HG03108 (cell line): ENCODE results near the gene TTC7B.

Source experiments
- ATAC-seq: cut with Tn5 transposase; IDR thresholded peaks from one replicate; pipeline ENCODE4 v1.9.1; 2021; ENCODE audit warnings: moderate library complexity; ENCODE audit not compliant: unreplicated experiment

The TTC7B gene

DNA sequence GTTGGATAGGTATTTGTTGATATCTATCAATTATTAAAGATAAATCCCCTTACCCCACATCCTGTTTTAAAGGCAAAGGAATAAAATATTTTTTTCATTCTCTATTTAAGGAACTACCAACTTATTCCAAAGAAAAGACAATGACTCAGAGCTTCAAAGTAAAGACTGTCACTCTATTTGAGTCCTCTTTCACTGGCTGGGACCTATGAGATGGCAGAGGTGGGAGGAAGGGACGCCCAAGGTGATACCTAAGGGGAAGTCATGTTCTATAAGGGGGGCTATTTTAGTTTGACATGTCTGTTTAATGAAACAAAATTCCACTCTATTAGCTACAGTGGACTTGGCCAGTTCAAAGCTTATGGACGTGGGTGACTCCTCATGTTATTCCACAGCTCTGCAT, 209.8 kb downstream of the TTC7B start:
- no peak for ATAC-seq

DNA sequence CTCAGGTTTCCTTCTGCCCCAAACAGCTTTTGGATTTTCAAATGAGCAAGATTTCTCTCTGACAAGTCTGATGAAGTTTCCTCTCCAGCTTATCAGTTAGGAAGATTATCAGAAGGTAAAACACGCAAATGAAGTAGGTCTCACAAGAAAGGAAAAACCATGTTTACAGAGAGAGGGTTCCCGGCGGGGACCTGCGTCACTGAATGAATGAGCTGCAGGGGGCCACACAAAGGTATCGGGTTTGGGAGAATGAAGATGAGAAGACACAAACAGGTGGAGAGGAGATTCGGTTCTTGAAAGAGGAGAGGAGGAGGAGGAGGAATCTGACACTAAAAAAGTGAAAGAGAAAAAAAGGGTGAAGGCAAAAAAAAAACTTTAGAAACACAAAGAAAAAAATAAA, 210.8 kb downstream of the TTC7B start:
- ATAC-seq, result no peak

DNA sequence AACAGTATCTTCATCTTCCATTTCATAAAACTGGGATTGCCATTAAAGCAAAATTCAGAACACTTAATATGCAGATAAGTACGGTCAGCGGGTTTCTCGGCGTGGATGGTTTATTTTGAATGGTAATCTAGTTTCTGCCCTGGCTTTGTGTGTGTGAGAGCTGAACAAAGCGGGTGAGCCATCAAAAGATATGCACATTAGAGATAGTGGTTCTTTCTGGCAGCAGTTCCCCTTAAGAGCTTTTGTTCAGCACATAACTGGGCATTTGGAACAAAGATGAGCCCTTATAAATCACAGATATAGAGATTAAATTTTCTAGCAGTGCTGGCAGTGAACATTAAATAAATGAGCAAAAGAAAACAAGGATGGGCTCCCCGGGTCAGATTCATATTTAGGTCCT, 211.9 kb downstream of the TTC7B start:
- ATAC-seq, result no peak

DNA sequence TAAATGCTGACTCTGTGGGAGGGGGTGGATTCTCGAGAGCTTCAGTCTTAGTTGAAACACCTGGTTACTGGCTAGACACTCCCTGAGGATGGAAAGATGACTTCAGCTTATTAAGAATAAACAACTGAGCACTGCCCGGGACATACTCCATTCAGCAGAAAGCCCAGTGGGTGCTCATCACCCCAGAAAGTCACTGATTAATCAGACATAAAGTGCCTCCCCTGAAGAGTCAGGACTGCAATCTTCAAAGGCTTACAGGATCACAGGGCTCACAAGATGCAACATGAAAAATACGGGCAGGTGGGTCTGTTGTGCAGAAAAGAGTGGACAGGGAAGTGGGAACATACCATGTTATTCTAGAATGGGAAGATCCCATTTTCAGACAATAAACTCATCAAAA, 212.4 kb downstream of the TTC7B start:
- no peak for ATAC-seq

DNA sequence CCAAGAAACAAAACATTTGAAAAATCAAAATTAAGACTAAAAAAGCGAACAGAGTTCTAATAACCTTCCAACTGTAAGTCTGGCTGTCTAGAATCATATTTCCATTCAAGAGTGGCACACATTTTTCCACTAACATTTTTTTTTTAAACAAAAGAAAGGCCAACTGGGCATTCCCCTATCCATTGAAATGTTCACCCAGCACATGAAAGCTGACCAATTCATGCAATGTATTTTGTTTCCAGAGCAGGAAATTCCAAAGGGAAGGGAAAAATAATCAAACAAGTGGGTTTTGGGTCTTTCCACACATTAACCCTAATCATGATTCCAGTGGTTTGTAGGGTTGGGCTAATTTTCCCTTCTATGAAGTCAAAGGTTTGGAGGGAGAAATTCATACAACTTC, 212.9 kb downstream of the TTC7B start:
- ATAC-seq, result no peak

DNA sequence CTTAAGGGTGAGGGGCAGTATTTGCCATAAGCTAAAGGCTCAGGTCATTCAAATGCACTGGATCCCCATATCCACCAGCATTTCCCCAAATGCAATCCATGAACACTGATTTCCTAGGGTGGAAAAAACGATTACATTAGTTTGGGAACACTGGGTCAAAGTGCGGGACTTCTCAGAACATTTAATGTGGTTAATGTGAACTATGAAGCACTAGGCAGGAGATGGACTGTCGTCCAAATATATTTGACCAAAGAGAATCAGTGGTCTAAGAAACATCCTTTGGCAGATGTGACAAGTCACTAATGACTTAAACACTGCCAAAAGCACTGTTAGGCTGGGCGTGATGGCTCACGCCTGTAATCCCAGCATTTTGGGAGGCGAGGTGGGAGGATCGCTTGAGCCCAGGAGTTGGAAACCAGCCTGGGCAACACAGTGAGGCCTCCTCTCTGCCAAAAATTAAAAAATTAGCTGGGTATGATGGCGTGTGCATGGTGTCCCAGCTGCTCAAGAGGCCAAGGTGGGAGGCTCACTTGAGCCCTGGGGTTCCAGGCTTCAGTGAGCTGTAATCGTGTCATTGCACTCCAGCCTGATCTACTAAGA, 214.0 kb downstream of the TTC7B start:
- no peak for ATAC-seq

DNA sequence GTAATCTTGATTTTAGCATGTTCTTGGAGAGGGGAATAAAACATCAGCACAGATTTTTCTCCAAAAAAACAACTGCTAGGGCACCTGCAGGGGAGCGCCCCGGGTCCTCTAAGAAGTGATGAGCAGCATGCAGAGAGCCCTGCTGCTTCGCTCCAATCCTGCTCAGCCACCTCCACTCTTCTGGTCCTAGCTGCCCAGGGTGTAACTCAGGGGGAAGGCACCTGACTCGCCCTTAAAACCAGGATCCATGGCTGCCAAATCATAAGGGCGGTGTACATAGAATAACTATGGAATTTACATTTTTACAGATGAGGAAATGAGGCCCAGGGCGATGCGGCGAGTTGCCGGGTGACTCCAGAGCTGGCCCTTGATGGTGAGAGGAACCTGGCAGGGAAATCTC, 214.7 kb downstream of the TTC7B start:
- ATAC-seq, result no peak

DNA sequence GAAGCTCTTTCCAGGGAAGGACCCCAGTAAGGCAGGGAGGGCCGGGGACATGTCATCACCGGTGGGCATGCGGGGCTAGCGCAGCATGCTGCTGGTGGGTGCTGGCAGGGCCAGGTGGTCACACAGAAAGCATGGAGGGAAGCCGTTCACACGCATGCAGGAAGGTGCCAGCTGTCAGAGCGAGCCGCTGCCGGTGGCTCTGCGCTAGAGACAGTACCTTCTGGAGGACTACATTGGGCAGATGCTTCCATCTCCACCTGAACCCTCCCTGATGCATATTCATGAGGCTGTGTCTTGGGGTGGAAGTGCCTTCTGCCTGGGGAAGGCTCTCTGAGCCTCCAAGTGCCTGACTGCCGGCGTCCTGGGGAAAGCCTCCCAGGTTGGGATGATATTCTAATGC, 215.6 kb downstream of the TTC7B start:
- ATAC-seq, result no peak

DNA sequence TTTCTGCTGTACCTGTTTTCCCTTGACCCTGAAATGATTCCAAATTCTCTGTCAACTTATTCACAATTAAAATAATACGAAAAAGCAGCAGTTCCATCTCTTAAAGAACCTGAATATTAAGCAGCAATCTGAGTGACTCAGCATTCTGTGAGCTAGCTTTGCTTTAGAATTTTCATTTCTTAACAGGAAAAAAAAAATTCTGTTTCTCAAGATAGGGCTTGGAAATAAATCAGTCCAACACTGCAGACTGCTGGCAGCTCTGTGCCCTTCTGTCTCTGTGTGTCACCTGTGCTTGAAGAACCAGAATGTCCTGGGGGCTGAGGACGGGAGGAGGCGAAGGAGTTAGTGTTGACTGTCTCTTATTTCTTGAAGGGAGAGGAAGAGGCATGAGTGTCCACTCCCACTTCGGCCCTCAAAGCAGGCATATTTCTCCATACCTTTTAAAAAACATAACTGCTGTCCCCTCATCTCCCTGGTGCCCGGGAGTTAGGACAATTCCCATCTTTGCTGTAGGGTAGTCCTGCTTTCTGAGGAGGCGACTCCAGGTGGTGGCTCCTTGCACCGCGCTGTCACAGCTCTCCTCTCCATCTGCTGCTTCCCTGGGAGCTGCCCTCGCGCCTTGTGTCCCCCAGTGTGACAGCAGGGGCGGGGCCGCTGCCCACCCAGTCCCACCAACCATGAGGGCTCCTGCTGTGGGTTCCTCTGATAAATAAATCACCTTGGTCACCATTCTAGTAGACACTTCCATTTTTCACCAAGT, 216.3 kb downstream of the TTC7B start:
- no peak for ATAC-seq

DNA sequence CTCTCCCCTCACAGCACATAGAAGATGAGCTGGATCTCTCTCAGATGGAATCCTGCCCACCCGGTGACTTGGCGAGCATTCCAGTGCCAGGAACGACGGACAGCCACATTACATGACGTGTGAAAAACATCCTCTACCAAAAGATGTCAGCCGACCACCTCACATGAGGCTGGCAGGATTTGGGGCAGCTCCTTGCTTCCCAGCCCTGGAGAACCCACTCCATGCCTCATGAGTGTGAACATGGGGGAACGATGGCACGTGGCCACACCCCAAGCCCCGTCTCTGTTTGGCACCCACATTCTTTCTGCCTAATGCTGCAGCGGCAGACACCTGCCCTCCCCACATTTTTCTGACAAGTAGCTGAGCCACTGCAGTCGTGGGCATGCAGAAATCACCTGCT, 216.9 kb downstream of the TTC7B start:
- no peak for ATAC-seq

DNA sequence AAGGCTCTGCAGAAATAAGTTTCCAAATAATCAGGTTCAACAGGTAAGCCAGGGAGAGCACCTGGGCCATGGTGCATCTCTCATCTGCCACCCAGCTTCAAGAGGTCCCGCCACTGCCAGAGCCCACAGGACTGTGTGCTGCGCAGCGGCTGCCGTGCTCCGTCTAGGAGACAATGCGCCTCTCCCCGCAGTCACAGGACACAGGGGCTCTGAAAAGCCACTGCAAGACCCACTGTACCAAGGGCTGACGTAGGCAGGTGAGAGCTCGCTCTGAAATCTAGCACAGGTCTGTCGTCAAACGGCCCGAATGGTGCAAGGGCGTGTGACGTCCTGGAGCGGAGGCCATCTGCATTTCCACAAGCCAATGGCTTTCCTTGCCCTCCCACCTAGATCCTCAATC, 218.3 kb downstream of the TTC7B start:
- no peak for ATAC-seq

DNA sequence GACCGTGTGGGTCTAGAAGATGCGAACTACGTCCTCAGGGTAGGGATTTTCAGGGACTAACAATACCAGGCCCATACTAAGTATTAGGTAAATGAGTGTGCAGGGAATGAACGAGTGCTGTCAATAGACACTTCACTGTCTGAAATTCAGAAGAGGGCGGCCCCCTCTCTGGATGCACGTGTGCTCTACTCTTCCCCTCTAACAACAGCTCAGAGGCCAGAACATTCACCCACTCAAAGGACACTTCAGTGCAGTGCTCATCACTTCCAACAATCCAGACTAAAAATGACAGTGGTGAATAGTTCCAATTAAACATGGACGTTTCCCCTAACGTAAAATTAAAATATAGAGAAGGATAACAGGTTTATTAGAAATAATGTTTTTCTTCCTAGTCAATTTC, 219.5 kb downstream of the TTC7B start:
- ATAC-seq, result no peak

DNA sequence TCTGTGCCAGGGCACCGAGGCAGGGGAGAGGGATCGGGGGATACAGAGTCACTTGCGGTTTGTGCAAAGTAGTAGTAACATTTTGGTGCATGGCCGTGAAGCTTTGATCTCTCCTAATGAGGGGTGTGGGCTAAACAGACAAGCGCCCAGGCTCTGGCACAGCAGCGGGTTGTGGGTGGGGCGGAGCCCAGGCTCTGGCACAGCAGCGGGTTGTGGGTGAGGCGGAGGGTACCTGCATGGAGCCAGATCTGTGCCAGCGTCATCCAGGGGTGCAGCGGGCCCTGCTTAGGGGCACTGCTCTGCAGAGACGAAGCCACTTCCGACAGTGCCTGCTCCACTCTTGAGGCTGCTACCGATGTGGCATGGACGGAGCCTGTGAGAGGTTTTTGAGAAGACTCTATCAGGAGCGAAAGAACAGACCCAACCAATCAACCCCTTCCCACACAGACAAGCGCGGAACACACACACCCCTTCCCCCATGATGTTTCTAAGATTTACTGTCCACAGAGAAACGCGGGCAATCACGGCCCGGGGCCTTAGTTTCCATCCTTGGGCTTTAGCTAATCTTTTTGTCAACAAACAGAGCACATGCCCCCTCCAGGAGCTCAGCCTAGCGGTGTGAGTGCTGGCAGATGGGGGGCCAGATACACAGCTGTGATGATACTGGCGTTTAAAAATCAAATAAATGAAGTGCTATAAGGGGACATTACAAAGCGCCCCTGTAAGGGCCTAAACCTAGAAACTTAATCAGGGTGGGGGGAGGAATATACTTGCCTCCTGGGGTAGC, 222.8 kb downstream of the TTC7B start:
- no peak for ATAC-seq

DNA sequence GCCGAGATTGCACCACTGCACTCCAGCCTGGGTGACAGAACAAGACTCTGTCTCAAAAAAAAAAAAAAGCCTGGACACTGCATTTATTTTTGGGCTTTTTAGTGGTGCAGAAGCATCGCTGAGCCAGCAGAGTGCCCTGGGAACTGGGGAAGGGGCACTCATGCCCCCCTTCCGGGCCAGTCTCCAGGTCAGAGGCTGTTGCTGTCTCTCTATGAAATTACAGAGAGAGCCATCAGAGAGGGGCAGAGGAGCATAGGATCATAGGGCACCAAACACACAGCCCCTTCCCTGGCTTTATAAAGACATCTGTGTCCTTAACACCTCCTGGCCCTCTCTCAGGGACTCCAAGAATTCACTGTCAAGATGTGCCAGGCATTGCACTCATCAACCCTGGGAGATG, 223.6 kb downstream of the TTC7B start:
- ATAC-seq, result no peak

DNA sequence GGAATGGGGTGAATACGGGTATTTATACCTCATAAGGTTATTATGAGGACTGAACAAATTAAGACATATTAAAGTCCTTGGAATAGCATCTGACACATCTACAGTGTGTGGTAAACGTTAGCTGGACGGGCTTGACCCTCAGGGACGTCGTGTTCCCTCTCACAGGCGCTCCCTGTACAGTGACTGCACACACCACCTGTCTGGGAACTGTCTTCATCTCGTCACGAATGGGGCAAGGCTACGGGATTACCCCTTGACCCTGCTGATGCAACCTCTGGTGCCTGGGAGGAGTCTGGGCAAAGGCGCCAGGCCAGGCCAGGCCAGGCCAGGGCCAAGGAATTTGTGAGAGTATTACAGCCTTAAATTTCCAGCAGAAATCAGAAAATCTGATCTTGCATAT, 228.3 kb downstream of the TTC7B start:
- no peak for ATAC-seq

DNA sequence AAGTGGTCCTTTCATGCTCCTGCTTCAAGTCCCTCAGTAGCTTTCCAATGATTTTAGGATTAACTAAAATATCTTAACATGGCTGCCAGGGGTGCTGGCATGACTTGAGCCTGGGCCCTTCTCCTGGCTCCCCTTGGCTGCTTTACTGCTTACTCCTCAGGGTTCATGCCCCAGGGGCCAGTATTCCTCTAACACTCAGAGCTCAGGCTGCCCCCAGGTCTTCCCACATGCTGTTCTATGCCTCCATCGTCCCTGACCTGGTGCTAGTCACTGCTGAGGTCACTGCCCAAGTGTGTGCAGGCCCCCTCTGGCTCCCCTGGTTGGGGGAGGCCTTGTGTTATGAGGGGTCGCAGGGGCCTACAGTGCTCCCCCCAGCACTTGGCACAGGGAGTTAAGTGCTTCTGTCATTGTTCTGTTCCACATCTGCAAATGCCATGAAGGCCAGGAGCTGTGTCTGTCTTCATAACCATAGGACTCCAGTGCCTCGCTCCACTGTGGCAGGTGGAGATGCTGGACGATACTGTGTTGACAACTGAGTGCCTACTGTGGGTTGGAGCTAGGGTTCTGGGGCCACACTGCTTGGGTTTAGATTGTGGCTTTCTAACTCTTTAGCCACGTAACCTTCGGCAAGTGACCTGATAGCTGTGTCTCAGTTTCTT, 228.8 kb downstream of the TTC7B start:
- no peak for ATAC-seq

DNA sequence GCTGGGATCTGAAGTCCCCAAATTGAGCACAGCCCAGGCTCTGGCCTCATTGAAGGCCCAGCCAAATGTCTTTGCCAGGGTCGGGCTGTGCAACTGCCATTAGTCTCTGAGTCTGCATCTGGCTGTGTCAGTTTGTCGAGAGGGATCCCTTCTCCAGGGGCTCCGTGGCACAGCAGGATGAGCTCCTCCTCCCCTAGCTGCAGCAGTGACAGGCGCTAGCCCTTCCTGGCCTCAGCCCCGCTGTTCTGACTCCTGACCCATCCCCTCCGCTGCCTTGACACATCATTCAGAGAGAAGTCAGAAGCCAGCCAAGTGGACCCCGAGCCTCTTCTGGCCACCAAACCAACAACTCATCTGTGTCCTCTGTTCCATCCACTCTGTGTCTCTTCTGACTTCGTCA, 231.1 kb downstream of the TTC7B start:
- no peak for ATAC-seq

DNA sequence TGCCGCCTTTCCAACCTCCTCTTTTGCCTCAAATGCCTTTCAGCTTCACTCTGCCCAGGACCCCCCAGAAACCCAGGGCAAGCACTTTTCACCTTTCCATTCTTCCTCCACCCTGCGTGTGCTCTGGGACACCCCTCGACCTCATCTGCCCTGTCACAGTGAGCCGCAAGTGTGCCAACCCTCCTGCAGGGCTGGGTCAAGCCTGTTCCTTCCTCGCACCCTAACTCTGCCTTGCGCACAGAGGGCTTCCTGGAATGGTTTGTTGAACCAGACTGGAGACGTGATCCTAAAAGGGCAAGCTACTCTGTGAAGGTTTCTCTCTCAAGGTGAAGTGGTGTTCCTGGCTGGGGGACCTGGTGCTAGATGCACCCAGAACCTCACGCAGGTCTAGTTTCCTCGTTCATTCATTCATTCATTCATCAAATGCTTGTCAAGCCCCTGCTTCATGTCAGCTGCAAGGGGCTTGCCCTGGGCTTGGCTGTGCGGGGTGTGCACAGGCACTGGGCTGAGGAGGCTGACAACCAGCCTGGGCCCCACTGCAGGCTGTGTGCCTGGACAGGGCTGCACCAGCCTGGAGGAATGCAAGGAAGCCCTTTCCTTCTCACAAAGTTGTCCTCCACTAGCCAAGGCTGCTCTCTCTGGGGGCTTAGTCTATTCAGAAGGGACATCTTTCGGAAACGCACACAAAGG, 232.2 kb downstream of the TTC7B start:
- ATAC-seq, result no peak

DNA sequence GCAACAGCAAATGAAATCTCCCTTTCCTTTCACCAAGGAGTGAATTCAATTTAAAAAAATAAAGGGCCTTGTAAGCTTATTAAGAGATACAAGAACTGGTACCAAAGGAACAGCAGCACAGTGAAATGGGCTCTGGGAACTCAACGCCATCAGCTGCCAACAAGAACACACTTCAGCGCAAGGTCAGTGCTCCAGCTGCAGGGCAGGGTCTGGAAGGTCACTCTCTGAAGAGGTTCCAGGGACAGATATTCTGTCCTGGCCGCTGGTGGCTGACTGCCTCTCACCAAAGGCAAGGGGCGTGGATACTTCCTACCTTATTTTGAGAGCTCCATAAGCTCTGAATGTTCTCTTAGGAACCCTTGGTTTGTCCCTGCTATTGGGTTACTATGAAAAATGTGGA, 232.8 kb downstream of the TTC7B start:
- ATAC-seq, result no peak

DNA sequence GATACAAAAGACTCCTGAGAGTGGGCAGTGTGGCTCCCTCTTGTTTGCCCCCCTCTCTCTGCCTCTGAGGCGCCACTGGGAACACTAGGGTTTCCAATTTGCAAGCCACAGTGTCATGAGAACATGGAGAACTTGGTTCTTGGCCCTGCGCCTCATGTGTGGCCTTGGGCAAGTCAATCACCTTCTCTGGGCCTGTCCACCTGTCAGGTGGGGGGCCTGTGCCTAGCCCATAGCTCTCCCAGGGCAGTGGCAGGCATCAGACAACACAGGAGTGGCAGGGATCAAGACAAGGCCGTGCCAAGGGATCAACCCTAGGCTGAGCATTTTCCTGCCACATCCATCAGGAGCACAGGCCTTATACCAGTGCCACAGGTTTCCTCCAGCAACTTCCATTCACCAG, 234.1 kb downstream of the TTC7B start:
- ATAC-seq, result no peak

DNA sequence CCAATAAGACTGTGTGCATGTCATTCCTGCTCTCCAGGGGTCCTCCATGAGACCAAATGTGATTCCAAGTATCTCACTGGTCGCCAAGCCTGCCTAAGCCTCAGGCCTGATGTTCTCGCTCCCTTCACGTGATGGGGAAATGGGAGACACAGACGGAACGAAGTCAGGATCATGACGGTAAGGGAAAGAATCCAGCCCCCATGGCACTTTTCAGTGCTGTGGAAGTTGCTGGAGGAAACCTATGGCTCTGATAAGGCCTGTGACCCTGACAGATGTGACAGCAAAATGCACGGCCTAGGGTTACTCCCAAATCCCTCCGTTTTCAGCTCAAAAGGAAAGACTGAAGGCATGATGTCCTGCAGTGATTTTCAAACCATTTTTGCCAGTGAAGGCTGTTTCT, 234.5 kb downstream of the TTC7B start:
- ATAC-seq, result no peak
